ENCODE measurements around the gene OR4D9.
A peak's percentile ranks its signal among the peaks of the same experiment; 100 is the strongest.

OR4D9 gene

DNA sequence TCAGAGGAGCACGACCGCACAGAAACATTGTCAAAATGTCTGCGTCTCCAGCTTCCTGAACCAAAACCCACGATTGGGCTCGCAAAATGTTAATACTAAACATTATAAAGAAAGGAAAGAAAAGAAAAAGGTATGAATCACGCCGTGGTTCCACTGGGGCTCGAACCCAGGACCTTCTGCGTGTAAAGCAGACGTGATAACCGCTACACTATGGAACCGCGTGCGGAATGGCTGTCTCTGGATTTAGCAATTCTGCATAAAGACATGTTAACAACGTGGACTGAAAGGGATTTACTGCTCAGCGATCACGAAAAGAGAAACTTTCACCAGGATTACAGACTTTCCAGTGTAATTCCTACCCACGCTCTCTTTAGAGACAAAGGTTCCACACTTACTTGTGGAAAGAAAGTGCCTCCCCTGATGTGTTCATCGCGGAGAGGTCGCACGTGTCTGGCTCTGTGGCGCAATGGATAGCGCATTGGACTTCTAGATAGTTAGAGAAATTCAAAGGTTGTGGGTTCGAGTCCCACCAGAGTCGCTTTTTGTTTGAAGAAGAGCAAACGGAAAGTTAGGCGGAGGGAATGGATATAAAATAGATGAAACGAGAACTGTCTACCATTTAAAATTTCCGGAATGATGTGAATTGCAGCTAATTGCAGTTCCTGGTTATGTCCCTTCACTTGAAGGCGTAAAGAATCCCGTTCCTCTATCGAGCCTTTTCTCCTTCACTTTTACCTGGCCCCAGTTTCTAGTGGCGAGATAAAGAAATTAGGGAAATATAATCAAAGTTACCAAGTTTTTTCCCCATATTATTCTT is 39.7 kb downstream of the OR4D9 start:
- peak; percentile 48 for DNase-seq

DNA sequence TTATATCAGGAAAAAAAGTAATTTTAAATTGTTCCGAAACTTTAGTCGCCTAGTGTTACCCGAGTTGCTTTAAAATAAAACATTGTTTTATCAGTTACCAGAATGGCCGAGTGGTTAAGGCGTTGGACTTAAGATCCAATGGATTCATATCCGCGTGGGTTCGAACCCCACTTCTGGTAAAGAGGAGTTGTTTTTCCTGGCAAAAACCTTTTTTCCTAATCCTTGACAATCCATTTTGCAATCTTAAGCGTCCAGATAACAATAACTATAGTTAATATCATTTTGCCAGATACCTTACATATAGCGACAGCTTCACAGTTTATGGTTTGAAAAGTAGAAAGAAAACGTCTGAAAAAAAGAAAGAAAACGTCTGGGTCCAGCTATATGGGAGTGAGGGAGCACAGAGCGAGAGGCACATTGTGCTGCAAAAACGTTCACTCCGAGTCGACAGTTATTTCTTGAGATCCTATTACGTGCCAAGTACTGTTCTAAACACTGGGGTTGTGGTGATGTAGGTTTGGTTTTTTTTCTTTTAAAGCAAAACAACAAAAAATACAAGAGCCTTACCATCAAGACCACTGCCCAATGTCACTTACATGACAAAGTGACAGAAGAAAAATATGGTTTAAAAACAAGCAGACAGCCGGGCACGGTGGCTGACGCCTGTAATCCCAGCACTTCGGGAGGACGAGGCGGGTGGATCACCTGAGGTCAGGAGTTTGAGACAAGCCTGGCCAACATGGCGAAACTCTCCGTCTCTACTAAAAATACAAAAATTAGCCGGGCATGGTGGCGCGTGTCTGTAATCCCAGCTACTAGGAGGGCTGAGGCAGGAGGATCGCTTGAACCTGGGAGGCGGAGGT is 40.6 kb downstream of the OR4D9 start:
- DNase-seq, result no peak

DNA sequence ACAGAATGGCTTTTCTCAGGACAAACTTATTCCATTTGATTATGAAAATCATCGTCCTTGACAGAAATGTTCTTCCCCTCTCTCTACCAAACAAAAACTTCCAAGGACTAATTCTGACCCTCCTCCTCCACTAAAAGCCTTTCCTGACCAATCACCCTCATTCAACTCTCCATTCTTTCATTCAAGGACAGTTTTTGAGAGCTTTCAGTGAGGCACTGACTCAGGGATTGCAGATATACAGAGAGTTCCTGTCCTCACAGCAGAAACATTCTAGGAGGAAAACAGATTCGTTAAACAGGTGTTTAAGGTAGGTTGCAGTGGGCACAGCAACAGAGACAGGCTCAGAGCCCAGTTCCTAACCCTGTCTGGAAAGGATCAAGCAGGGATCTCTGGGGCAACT is 41.5 kb downstream of the OR4D9 start:
- no peak for DNase-seq

DNA sequence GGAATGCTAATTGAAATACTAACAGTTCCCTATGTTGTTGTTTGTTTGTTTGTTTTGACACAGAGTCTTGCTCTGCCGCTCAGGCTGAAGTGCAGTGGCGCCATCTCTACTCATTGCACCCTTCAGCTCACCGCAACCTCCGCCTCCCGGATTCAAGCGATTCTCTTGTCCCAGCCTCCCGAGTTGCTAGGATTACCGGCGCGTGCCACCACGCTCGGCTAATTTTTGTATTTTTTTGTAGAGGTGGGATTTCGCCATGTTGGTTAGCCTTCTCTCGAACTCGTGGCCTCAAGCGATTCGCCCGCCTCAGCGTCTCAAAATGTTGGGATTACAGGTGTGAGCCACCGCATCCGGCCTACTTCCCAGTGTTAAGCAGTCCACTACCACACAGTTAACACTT is 42.0 kb downstream of the OR4D9 start:
- DNase-seq, result no peak

DNA sequence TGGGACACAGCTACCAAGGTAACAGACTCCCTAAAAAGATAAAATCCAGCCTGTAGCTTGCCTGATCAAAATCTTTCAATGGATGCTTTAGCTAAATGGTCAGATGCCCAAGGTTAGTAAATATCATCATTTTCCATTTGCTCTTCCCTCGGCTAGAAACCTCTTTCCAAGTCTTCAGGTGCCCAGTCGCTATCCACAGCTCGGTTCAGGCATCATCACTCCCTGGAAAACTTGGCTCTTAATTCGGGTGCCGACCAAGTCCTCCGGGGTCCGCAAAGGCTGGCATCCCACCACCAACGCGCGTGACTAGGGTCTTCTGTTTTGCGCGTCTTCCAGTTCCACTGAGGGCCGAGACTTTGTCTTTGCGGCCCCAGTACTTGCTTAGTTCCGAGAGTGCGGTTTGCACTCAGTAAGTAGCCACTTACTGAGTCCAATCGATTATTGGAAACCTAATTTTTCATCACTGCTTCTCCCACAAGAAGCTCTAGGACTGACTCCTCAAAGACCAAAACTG is 44.3 kb downstream of the OR4D9 start:
- DNase-seq, result no peak

DNA sequence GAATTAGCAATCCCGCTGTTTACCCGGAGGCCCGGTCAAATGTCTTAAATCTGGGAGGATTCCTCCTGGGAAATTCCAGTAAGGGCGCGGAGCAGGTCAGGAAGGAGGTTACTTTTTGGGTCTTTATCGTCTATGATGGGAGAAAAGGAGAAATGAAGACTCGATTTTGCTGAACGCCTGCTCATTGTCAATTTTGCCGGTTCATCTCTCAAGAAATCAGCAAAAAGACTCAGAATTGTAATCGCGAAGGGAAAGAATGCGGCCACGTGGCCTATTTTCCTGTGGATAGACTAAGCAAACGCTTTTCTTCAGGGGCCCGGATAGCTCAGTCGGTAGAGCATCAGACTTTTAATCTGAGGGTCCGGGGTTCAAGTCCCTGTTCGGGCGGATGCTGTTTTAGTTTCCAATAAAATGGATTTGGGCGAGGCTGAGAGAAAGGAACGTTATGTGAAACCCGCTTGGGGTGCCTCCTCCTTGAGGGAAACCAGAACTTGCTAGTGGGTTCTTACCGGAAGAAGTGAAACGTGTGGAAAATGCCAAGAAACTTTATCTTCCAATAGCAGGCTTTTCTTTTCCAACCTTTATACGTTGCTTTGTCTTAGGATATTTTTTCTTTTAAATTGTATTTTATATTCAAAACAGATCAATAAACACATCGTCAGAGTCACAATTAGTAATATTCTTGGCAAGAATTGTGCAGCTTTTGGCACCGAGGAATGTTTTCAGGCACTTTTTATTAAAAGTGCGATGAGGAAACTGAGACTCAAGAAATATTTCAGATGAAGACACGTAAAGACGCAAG is 45.0 kb downstream of the OR4D9 start:
- DNase-seq, result no peak

DNA sequence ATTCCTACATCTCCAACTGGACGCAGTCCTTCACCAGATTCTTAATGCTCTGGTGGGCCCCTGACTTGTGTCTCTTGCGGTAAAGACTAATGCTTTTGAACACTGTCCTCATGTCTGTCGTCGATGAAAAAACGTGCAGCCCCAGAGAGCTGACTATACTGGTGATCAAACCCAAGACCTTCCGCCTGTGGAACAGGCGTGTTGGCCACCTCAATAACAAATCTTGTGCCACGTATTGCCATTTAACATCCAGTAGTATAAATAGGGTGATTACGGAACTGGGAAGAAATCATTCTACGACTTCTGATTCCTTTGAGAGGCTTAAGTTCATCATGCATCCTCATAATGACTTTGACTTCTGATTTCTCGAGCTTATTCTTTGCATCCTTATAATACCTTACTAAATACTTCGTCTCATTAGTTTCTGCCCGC is 45.6 kb downstream of the OR4D9 start:
- DNase-seq, result no peak

DNA sequence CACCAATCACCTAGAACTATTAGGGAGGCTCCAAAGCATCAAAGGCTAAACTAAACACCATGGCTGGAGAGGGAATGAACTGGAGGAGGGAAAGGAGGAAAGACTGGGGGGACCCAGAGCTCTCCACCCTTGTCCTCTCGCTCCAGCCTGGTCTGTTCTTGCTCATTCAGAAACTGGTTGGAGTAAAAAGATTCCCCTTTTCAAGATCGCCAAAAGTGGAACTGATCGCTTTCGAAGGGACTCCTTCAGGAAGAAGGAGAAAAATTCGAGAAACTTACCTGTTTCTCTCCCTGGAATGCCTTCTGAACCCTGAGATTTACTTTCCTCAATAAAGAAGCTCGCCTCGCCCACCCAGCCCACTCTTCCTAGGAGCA is 46.9 kb downstream of the OR4D9 start:
- DNase-seq, result no peak

DNA sequence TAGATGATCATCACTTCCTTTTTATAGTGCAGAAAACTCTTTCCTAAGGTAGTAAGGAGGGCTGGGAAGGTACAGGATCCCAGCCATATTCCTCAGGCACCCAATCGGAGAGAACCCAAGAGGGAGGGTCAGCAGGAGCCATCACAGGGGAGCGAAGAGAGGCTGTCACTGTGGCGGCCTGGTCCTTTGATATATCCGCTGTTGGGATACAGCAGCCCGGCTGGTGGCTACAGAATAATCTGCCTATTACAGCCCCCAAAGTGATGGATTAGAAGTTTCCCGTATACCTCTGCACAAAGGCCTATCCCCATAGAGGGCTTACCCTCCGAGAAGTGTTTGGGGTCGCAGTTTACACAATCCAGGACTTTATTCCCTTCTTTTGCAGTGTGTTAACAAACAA is 48.5 kb downstream of the OR4D9 start:
- DNase-seq, result no peak

DNA sequence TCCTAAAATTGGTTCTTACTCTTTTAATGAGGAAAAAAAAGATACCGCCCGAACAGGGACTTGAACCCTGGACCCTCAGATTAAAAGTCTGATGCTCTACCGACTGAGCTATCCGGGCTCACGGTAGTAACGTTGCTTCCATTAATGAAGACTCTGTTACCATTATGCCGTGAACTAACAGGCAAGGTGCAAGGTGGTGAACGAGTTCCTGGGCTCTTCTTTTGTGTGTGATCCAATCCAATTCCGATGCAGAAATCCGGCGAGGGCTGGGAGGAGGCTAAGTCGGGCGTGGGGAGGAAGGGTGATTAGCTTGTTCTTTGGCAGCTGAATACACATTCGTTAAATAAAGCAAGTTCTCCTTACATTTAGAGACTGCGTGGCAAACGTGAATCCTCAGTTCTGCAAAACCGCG is 49.0 kb downstream of the OR4D9 start:
- DNase-seq, result no peak

DNA sequence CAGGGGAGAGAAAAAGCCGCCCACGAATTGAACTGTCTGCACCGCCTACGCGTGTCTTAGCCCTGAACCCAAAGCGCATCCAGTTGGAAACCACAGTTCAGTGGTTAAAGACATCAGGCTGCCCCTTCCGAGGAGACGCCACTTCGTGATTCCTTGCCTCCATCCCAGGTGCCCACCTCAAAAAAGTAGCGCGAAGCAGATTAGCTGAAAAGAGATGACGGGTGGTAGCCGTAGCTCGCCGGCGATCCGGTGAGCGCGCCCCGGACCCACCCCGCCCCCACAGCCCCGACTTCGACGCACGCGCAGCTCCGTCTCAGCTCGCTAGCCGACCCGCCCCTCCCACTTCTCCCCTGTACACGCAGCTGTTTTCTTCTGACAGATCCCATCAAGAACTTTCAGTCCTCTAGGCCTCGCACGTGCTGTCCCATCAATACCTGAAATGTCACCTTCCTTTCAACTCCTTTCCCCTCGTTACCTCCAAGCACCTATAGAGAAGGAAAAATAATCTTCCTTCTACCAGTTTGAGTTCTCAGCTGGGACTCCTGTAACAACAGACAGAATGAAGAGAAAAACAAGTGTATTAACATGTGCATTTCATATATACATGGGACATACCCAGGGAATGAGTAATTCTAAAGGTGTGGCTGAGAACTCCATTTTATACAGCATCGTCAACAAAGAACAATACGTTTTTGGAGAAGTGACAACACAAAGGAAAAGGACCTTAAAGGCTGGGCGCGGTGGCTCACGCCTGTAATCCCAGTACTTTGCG is 49.5 kb downstream of the OR4D9 start:
- no peak for DNase-seq

DNA sequence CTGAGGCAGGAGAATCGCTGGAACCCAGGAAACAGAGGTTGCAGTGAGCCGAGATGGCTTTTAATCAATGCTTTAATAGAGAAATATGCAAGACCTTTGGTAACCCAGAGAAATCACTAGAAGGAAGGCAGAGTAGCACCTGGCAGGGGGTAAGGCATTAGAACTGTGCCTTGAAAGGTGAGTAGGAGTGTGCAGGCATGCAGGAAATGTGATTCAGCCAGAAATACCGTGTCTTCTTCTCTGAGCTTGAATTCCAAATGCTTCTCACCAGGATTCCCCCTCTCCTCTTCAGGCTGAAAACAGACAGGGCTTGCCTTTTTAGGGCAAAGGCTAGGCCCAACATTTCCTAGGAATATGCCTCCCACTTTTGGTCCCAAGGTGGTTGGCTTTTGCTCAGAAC is 51.0 kb downstream of the OR4D9 start:
- no peak for DNase-seq
